Nephron progenitor cell (in vitro differentiated cells): Measurements from ENCODE around the gene KLHL25.

Experiments
- DNase-seq: peaks from one replicate; pipeline ENCODE4 v3.0.0; 2021
- H3K27ac Mint-ChIP-seq: 2 replicates; pipeline ENCODE4 v1.8.0; 2021; ENCODE audit warnings: mild to moderate bottlenecking, moderate library complexity, mixed read lengths
- H3K27me3 Mint-ChIP-seq: 2 replicates; pipeline ENCODE4 v1.8.0; 2021; ENCODE audit warnings: mild to moderate bottlenecking, low read depth, mixed read lengths; ENCODE audit not compliant: poor library complexity
- H3K36me3 Mint-ChIP-seq: 2 replicates; pipeline ENCODE4 v1.8.0; 2021; ENCODE audit warnings: low read depth, mixed read lengths
- H3K4me1 Mint-ChIP-seq: 2 replicates; pipeline ENCODE4 v1.8.0; 2021; ENCODE audit warnings: mixed read lengths
- H3K4me3 Mint-ChIP-seq: 2 replicates; pipeline ENCODE4 v1.8.0; 2021; ENCODE audit warnings: mild to moderate bottlenecking, moderate library complexity, mixed read lengths
- H3K9me3 Mint-ChIP-seq: 2 replicates; pipeline ENCODE4 v1.8.0; 2021; ENCODE audit warnings: mild to moderate bottlenecking, moderate library complexity, mixed read lengths
- CTCF ChIP-seq: fragments of 200-600 bp; sonication (generic); IDR thresholded peaks from 2 replicates; pipeline ENCODE4 v1.5.0; 2021; ENCODE audit warnings: antibody characterized with exemption

KLHL25 gene

GRCh38 chr15:85782064-85782463 lies 12.7 kb downstream of the KLHL25 start:
- H3K36me3 Mint-ChIP-seq: peaks cover 5% of the 10 kb centered on the region
- peaks cover 5% of the 10 kb centered on the region for H3K27me3 Mint-ChIP-seq
- peaks cover 79% of the 10 kb centered on the region for H3K4me1 Mint-ChIP-seq
- DNase-seq: no peak
- no peak for TF ChIP-seq CTCF
- H3K4me3 Mint-ChIP-seq: no peak overlapping the region
- H3K27ac Mint-ChIP-seq: peak overlapping the region; percentile 72
- H3K9me3 Mint-ChIP-seq: no peaks in the 10 kb centered on the region

- TF ChIP-seq CTCF: no peak
- no peak overlapping the region for H3K4me3 Mint-ChIP-seq
- no peak for DNase-seq
- peaks cover 5% of the 10 kb centered on the region for H3K27me3 Mint-ChIP-seq
- H3K4me1 Mint-ChIP-seq: peaks cover 72% of the 10 kb centered on the region
- H3K27ac Mint-ChIP-seq: no peak overlapping the region
- peaks cover 7% of the 10 kb centered on the region for H3K36me3 Mint-ChIP-seq
- H3K9me3 Mint-ChIP-seq: no peaks in the 10 kb centered on the region
Measured at GRCh38 chr15:85781099-85781498, 13.6 kb downstream of the KLHL25 start.

GRCh38 chr15:85780225-85780985 lies 14.3 kb downstream of the KLHL25 start:
- H3K4me3 Mint-ChIP-seq: no peak overlapping the region

GRCh38 chr15:85779249-85779648 lies 15.5 kb downstream of the KLHL25 start:
- Mint-ChIP-seq H3K27me3 (peaks cover 5% of the 10 kb centered on the region), H3K36me3 (peaks cover 11% of the 10 kb centered on the region), H3K27ac (no peak overlapping the region), H3K4me1 (peaks cover 68% of the 10 kb centered on the region), H3K4me3 (no peak overlapping the region), H3K9me3 (no peaks in the 10 kb centered on the region)
- TF ChIP-seq CTCF: no peak
- no peak for DNase-seq

More at GRCh38 chr15:85780225-85780985, 14.3 kb downstream of the KLHL25 start:
- peak overlapping the region; percentile 55 for H3K27ac Mint-ChIP-seq
- no peak for DNase-seq
- peaks cover 5% of the 10 kb centered on the region for H3K27me3 Mint-ChIP-seq
- H3K36me3 Mint-ChIP-seq: peaks cover 9% of the 10 kb centered on the region
- no peaks in the 10 kb centered on the region for H3K9me3 Mint-ChIP-seq
- no peak for TF ChIP-seq CTCF
- H3K4me1 Mint-ChIP-seq: peaks cover 67% of the 10 kb centered on the region

GRCh38 chr15:85778107-85778776 lies 16.5 kb downstream of the KLHL25 start:
- peaks cover 67% of the 10 kb centered on the region for H3K4me1 Mint-ChIP-seq
- no peaks in the 10 kb centered on the region for H3K9me3 Mint-ChIP-seq
- peaks cover 5% of the 10 kb centered on the region for H3K27me3 Mint-ChIP-seq
- no peak for TF ChIP-seq CTCF
- peaks cover 11% of the 10 kb centered on the region for H3K36me3 Mint-ChIP-seq
- no peak overlapping the region for H3K4me3 Mint-ChIP-seq
- no peak for DNase-seq
- no peak overlapping the region for H3K27ac Mint-ChIP-seq
